Measurements from ENCODE around the gene CD109.

CD109 gene

DNA sequence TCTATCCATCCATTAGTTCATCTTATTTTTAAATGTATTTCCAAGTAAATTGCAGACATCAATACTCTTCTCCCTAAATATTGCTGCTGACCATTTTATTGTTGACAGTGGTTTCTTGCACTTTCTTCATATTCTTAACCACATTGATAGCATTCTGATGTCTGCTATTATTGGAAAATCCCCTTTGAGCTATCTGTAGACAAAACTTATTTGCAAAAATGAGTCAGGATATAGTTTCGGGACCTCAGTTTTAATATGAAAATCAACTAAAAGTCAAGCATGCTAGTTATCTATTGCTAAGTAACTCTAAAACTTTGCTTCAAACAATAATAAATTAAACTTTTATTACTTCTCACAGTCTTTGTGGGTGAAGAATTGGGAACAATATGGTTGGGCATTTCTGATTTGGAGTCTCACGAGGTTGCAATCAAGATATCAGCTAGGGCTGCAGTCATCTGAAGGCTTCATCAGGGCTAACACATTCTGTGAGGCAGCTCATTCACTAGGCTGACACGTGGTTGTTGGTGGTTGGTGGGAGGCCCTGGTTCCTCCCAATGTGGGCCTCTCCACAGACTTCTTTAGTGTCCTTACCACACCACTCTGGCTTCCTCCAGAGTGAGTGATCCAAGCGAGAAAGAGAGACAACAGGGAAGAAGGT is 32.7 kb downstream of the CD109 start:
- peak; percentile 71 to 72 for ATAC-seq

DNA sequence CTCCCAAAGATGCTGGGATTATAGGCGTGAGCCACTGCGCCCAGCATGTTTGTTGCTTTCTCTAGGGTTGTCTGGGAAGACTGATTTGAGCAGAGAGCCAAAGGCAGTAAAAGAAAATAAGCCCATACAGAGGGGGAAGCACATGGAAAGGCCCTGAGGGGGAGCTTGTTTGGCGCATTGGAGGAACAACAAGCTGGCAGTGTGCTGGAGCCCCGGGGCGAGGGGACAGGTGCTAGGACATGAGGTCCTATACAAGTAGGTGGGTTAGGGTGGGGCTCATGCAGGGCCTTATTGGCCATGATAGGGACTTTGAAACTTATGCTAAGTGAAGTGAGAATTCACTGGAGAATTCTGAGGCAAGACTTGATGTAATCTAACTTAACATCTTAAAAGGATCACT is 35.3 kb downstream of the CD109 start:
- ATAC-seq = no peak

DNA sequence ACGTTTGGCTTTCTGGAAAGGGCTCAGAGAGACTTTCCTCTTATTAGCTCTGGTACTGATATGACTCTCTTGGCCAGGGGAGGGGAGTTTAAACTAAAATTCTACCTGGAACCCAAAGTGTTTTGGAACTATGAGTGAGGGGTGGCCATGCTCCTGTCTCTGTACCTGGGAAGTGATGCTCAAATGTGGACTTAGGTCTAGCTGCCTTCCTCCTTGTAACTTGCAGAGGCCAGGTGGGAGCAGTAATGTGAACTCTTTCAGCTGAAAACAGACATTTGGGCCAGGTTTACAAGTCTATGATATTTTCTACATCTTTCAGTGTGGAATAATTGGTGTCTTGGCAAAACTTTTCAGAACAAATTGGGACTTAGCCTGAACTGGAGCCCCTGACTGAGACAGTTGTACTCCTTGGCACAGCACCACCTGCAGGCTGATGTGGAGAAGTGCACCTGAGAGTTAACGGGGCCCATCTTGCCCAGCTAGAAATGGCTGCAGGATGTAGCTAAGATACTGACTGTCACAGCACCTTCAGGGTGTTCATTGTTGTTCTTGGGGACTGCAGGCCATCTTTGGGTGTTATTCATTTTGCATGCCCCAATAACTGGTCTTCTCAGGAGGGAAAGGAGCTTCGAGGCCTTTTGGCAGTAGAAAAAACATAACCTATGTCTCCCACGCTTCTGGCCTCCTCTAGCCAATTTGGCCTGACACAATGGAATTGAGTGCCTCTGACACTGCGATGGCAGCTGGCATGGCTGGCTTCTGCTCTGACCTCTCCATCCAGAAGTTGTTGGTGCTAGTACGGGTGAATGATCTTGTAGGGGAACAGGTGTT is 37.1 kb downstream of the CD109 start:
- peak; percentile 63 to 70 for ATAC-seq

DNA sequence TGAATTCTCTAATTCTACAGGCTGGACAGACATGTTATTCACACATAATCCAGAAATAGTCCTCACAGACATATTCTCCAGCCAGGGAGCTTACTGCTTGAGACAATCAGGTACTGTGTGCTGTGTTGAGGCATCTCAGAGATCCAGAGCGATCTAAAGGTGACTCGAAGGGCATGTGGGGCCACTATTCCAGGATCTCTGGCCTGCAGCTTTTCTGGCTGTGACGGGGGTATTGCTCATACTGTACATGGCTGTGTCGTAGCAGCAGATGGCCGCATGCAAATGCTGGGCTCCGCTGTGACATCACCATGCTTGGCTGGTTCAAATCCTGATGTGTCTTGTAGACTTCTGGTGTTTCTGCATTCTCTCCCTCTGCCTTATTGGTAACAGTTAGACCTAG is 37.8 kb downstream of the CD109 start:
- no peak for ATAC-seq

DNA sequence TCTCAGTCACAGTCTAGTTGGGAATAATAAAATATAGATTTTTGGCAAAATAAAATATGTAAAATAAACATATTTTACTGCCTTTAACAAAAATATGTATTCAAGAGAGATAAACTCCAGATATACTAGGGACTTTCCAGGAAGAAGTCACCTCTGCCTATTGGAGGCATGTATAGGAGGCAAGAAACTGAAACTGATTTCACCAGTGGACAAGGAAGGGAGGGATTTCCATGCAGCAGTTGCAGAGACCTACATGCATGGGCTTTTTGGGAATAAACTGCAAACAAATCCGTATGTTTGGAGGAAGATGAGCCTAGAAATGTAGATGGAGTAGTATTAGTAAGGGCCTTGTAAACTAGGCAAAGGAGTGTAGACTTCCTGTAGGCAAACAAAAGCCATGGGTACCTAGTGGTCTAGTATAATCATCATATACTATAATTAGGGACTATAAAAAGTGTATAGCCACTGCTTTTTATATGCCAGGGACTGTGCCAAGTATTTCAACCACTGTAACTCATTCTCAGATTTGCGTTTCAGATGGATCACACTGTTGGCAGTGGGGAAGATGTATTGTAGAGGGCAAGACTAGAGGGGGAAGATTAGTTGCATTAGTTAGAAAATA is 38.9 kb downstream of the CD109 start:
- no peak for ATAC-seq

DNA sequence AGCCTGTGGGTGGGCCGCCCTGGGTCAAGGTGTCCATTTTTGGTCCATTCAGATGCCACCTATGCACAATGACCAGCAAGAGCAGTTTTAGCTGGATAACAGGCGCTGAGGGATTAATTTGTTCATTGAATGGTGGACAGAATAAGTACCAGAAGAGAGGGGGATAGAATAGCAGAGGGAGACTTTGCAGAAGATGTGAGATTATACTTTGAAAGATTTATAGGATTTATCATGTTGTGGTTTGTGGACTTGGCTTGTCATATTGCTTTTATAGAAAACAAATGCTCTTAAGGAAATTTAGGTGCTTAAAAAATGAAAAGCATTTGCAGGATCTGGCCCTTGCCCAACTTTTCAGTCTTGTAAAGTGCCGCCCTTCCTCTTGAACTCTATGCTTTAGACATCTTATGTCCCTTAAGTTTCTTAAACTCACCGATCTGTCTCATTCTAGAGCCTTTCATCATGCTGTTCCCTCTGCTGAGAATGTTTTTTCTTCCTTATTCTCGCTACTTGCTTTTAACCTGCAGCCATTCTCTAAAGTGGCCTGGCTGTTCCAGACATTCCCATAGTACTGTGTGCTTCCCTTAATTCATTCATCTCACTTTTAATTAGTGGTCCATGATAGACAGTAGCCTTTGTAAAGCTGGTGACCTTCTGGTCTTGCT is 42.5 kb downstream of the CD109 start:
- ATAC-seq = no peak

DNA sequence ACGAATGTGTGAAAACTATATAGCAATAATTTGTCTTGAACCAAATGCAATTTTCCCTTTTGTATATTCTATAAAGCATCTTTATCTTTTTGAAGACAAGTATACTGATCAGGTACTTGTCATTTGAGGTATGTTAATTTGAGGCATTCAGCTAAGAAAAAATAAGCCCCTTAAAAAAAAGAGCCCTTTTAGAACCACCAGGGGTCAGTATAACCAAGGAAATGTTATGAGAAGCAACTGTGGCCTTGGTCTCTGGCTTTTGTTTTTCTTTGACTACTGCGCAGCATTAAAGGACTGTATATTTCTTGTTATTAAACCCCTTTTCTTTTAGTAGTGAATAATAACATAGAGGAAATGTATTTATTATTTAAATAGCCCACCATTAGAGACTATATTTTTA is 43.1 kb downstream of the CD109 start:
- peak; percentile 44 to 45 for ATAC-seq

DNA sequence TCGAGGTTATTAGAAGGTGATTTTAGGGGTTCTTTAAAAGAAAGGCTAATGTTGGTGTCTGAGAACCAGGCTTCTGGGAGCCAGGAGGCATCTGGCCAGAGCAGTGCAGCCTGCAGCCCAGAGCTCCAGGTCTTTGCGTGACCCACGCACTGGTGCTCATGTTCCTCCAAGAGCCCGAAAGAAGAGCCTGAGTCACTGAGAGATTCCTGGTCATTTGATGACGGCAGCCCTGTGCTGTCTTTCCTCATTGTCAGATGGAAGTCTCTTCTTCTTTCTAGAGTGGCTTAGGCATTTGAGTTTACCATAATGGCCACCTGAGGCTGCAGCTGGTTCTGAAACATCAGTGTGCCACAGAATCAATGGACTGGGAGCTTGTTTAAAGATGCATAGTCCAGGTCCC is 46.4 kb downstream of the CD109 start:
- ATAC-seq = no peak

DNA sequence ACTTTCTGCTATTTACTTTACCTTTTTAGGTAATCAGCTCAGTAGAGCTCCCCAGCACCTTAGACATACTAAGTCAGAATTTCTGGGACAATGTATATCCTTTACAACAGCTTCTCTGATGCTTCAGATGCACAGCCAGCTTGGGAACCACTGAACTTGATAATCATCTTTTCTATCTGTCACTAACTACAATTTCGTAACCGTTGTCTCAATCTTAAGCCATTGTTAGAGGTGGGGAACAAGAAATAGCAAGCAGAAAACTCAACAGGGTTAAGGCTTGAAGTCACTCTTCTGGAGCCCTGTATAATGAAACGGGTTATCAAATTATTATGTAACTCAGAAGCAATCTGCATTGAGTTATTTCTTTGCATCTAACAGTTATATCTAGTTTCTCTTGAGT is 47.1 kb downstream of the CD109 start:
- ATAC-seq = no peak

DNA sequence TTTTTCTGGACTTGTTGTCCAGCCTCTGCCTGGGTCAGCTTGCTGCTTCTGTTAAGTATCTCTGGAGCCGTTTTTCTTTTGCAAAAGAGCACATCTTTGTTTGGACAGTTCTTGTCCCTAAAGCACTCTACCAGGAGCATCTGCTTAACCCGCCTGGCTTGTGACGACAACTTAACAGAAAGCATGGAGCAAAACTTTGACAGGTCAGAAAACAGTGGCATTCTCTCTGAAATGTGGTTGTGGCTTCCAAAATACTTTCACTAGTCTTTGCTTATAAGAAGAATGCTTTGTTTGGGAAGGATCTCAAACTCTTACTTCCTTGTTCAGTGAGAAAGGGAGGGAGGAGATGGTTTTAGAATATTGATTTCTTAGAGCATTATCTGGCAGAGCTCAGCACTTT is 47.6 kb downstream of the CD109 start:
- no peak for ATAC-seq

DNA sequence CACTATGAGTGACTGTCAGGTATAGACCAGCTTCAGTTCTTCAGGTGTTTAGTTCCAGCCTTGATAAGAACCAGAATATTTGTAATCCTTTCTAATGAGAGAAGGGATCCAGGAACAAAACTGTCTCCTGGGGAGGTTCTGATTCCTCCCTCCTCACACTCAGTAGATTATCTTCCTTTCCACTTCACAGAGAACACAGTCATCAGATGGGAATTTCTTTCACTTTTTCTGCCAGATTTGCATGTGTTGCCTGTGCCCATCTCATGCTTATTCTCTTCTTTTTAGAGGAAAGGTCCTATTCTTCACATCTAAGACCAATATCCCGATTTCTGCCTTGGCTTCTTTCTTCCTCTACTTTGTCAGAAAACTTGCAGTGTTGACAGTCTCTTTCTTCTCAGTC is 50.8 kb downstream of the CD109 start:
- ATAC-seq = no peak

DNA sequence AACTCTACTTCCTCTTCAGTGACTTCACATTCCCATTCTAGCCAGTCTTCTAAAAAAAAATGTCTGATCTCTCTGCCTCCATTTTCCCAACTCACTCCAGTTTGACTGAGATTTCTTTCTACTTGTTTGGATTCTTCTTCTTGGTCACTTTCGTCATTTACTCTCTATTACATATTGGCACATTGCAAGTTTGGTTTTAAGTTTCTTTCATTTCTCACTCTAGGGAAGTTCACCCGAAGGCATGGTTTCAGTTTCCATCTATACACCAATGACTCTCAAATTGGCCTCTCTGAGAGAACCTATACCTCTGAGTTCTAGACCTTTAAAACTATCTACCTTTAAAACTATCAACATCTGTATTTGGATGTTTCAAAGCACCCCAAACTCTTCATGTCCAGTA is 51.3 kb downstream of the CD109 start:
- ATAC-seq = peak; percentile 72 to 85

DNA sequence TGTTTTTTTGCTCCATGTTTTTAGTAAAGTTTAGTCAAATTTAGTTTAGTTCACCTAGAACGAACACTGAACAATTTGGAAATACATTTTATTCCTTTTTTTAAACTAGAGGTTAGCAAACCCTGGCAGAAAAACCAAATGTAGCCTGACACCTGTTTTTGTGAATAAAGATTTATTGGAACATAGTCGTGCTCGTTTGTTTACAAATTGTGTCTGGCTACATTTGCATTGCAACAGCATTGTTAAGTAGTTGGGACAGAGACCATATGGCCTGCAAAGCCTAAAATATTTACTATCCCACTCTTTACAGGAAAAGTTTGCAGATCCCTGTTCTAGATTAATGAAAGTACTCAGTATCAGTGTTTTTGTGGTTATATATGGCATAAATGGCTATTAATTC is 56.9 kb downstream of the CD109 start:
- ATAC-seq = no peak

DNA sequence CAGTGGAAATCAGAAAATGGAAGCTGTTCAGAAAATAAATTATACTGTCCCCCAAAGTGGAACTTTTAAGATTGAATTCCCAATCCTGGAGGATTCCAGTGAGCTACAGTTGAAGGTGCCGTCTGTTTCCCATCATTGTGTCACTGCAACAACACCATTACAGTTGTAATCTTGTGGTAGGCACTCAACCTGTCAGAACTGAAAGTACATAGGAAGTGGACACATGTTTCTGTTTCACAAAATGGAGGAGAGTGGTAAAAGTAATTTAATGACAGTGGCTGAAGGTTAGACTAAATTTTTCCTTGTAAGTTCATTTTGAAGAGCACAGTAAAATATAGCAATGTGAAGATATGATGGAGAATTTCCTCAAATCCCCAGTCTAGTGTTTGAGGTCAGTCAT is 70.0 kb downstream of the CD109 start:
- no peak for ATAC-seq

DNA sequence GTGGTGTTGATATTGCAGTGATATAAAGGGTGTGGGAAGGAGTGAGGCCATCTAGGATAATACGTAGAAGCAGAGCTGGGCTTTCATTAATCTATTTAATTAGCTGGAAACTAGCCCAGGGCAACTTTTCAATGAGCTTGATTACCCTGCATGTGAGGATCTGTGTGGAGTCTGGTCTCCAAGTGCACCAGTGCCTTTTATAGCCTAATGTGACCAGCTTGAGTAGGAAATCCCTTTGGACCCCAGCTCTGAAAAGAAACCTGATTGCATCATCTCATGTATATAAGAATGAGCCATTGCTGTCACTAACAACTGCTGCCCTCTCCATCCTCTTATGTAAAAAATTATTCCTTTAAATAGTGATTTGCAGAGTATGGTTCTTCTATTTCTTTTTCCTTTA is 72.6 kb downstream of the CD109 start:
- no peak for ATAC-seq

DNA sequence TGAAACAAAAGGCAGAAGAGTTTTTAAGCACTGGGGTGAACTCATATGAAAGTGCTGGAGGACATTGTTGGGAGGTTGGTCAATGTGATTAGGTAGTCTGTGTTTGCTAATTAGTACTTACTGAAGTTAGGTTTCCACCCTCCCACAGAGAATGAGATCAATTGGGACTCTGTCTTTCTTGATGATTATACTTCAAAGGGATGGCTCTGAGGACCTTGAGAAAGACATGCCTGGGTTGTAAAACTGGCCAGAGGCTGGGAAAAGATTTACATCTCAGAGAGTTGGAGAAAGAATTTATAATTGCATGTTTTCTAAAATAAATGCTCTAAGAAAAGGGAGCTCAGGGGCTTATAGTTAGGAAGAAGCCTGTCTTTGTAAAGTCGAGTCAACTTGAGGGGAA is 74.0 kb downstream of the CD109 start:
- ATAC-seq = no peak

DNA sequence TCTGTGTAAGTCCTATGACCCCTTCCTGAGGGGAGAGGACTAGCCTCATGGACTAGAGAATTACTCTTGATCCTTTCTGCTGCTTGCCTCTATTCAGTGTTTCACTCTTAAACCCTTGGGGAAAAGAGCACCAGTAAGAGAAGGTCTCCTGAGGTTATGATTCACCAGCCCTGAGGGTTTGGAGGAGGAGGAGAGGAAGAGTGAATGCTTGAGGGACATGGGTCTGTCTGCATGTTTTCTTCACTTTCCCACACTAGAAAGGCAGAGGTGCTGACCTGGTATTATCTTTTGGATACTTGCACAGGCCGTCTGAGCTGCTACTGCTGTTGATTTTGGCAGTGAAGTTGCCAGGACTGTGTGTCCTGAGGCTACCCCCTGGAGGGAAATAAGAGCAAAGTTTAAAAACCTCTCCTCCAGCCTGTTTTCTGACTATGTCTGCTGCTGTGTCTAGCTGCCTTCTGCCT is 78.3 kb downstream of the CD109 start:
- ATAC-seq = no peak

DNA sequence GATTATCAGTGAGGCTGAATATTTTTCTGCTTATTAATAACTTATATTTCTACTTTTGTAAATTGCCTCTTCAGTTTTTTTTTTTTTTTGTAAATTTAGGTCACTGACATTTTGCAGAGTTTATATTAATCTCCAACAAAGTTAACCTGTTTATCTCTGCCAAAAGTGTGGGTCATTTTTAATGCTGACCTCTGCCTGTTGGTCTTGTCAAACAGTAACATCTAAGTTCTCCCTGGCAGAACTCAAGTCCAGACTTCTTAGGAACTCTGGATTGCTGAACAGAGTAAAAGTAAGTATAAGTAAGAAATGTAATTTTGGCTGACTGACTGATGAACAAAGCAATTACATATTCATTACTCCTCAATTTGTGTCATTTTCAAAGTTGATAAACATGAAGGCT is 83.9 kb downstream of the CD109 start:
- ATAC-seq = no peak

DNA sequence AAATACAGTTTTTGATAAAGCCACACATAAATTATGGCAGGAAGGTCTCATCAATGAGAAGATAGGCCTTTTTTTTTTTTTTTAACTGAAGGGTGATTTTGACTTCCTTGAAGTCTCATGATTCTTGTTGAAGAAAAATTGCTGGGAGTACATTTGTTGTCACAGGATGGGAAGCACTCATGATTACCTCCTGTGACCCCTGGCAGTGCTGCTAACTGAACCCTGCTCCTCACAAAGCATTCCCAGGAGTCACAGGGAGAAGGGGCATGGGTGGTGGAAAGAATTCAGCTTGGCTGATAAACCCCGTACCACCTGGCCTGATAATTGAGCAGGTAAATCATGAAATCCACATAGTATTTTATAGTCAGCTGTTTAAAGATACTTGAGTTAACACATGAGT is 86.9 kb downstream of the CD109 start:
- no peak for ATAC-seq

DNA sequence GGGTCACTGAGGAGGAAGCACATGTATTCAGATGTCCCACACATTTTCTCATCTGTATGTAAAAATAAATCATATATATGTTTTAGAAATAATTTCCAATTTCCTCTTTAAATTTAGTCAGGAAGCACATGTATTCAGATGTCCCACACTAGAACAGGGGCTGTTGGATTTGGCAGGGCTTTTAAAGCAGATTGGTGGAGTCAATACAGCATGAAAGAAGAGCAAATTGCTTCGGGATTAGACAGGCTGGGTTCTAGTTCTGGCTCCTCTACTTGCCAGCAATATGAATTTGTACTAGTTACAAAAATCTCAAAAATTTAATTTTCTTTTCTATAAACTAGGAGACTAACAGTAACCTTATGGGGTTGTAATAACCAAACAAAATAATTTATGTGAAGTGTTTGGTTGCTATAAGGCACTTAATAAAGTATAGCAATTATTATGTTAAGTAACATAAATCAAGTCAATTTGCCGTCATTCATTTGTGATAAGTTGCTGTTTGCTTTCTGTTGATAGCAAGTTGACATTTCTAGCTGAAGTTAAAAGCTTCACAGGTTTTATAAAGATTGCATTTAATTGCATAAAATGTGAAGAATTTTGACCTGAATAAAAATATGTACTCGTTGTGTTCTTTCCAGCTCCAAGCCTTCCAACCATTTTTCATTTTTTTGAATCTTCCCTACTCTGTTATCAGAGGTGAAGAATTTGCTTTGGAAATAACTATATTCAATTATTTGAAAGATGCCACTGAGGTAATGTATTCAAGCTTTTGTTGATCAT is 88.9 kb downstream of the CD109 start:
- no peak for ATAC-seq

DNA sequence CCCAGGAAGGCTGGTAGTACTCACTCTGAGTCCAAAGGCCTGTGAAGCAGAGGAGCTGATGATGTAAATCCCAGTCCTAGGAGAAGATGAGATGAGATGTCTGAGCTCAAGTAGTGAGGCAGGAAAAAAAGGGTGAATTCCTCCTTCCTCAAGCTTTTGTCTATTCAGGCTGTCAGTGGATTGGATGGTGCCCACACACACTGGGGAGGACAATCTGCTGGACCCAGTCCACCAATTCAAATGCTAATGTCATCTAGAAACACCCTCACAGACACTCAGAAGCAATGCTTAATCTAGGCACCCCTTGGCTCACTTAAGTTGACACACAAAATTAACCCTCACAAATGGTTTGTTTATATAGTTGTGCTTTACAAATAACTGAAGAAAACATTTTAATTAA is 94.6 kb downstream of the CD109 start:
- ATAC-seq = no peak

DNA sequence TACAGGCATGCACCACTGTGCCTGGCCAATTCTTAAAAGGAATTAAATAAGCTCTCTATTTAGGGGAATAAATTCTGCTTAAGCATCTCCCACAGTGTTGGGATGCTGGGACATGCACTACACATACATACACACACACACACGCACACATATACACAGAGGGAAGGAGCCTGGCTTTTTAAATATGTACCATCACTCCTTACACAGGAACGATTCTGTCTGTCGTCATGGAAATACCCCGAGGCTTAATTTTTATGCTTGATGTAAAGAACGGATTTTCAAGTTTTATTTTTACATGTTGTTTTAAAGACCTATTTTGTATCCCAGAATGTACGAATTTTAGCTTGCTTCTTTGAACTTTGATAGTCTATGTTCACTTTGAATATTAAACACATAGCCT is 95.3 kb downstream of the CD109 start:
- ATAC-seq = no peak

DNA sequence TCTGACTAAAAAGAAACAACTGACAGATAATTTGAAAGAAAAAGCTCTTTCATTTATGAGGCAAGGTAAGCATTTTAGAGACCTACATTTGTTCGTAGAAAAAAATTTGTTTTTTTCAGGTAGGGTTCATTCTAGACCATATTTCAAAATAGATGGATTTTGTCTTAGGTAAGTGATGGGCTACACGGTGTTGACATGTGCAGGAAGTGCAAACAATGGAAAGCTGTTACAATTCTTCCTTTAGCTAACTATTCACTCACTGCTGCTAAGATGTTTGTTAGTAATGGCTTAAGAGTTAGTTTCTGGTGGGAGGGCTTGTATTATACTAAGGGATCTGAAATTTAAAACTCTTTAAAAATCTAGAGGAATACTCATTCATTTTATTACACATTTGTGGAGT is 96.7 kb downstream of the CD109 start:
- no peak for ATAC-seq

Data from activated CD4-positive, CD25-positive, alpha-beta regulatory T cell treated with anti-CD3 and anti-CD28 coated beads, Interleukin-2, amount 50 U/mL, for 24 hours (primary cell).